Trophoblast cell (in vitro differentiated cells and primary cell): ENCODE results near the gene CPXM2.

Experiments
- DNase-seq, 2 donors: peaks; one replicate each; pipeline ENCODE4 v3.0.0-alpha.2; 2016
- H2AFZ ChIP-seq: 2 replicates; pipeline ENCODE4 v1.6.1; 2013; ENCODE audit warnings: low read length, moderate library complexity, mild to moderate bottlenecking; ENCODE audit not compliant: insufficient read depth, poor library complexity
- H2AK5ac ChIP-seq: 2 replicates; pipeline ENCODE4 v1.6.1; 2013; ENCODE audit warnings: mild to moderate bottlenecking, low read length
- H2BK120ac ChIP-seq: 2 replicates; pipeline ENCODE4 v1.6.1; 2013; ENCODE audit warnings: low read length, mild to moderate bottlenecking, moderate library complexity; ENCODE audit not compliant: insufficient read depth, poor library complexity
- H2BK12ac ChIP-seq: 2 replicates; pipeline ENCODE4 v1.6.1; 2013; ENCODE audit warnings: mild to moderate bottlenecking, low read length, moderate library complexity
- H2BK5ac ChIP-seq: 2 replicates; pipeline ENCODE4 v1.6.1; 2013; ENCODE audit warnings: low read length, low read depth, moderate library complexity, mild to moderate bottlenecking; ENCODE audit not compliant: poor library complexity
- H3K14ac ChIP-seq: 2 replicates; pipeline ENCODE4 v1.6.1; 2013; ENCODE audit warnings: mild to moderate bottlenecking, low read length
- H3K18ac ChIP-seq: 2 replicates; pipeline ENCODE4 v1.6.1; 2013; ENCODE audit warnings: mild to moderate bottlenecking, low read length
- H3K23ac ChIP-seq: 2 replicates; pipeline ENCODE4 v1.6.1; 2013; ENCODE audit warnings: low read length
- H3K27ac ChIP-seq: 2 replicates; pipeline ENCODE4 v1.5.1; 2013; ENCODE audit warnings: low read depth, mild to moderate bottlenecking, inconsistent platforms, low read length, moderate library complexity
- H3K27me3 ChIP-seq: 2 replicates; pipeline ENCODE4 v1.6.1; 2013; ENCODE audit warnings: inconsistent platforms, mild to moderate bottlenecking, low read length, moderate library complexity; ENCODE audit not compliant: insufficient read depth
- H3K36me3 ChIP-seq, 2 experiments: 1 replicate in 1 of 2; 2 replicates in 1 of 2; pipeline ENCODE4 v1.6.1; 2013; ENCODE audit warnings: low read length in 2 of 2, mild to moderate bottlenecking in 2 of 2, moderate library complexity in 1 of 2; ENCODE audit not compliant: insufficient read depth in 2 of 2, control insufficient read depth in 1 of 2
- H3K4ac ChIP-seq: 2 replicates; pipeline ENCODE4 v1.6.1; 2013; ENCODE audit warnings: low read depth, mild to moderate bottlenecking, low read length, moderate library complexity
- H3K4me1 ChIP-seq, 2 experiments: 1 replicate in 1 of 2; 2 replicates in 1 of 2; pipeline ENCODE4 v1.6.1; 2013; ENCODE audit warnings: low read length in 2 of 2, mild to moderate bottlenecking in 2 of 2, moderate library complexity in 1 of 2; ENCODE audit not compliant: insufficient read depth in 2 of 2, control insufficient read depth in 1 of 2
- H3K4me2 ChIP-seq: 2 replicates; pipeline ENCODE4 v1.6.1; 2013; ENCODE audit warnings: inconsistent platforms, mild to moderate bottlenecking, low read length, moderate library complexity
- H3K4me3 ChIP-seq: 2 replicates; pipeline ENCODE4 v1.5.1; 2013; ENCODE audit warnings: mild to moderate bottlenecking, low read depth, low read length, inconsistent platforms
- H3K79me1 ChIP-seq: one replicate; pipeline ENCODE4 v1.6.1; 2013; ENCODE audit warnings: low read length
- H3K79me2 ChIP-seq: 2 replicates; pipeline ENCODE4 v1.6.1; 2013; ENCODE audit warnings: low read length, mild to moderate bottlenecking; ENCODE audit not compliant: control insufficient read depth, insufficient read depth, poor library complexity
- H3K9ac ChIP-seq: 2 replicates; pipeline ENCODE4 v1.6.1; 2013; ENCODE audit warnings: mild to moderate bottlenecking, low read length
- H3K9me3 ChIP-seq: 2 replicates; pipeline ENCODE4 v1.6.1; 2013; ENCODE audit warnings: low read depth, mild to moderate bottlenecking, control low read depth, inconsistent platforms, low read length; ENCODE audit not compliant: insufficient read depth
- H4K12ac ChIP-seq: 2 replicates; pipeline ENCODE4 v1.6.1; 2013; ENCODE audit warnings: low read depth, mild to moderate bottlenecking, low read length, moderate library complexity
- H4K8ac ChIP-seq: 2 replicates; pipeline ENCODE4 v1.6.1; 2013; ENCODE audit warnings: low read depth, mild to moderate bottlenecking, low read length, moderate library complexity
- H4K91ac ChIP-seq: one replicate; pipeline ENCODE4 v1.6.1; 2013; ENCODE audit warnings: low read depth, mild to moderate bottlenecking, low read length, moderate library complexity
- WGBS: extraction: QIAGEN DNeasy Blood & Tissue Kit; methylation state at CpG from one replicate; pipeline ENCODE4 v1.1.7; 2013; ENCODE audit warnings: missing lambda C conversion rate; ENCODE audit not compliant: insufficient read length, insufficient coverage; ENCODE audit errors: extremely low coverage; 5-methylcytosine and 5-hydroxymethylcytosine counted together

The CPXM2 gene

GRCh38 chr10:123721441-123722049, 170.1 kb downstream of the CPXM2 start:
- no peak overlapping the region for H3K4me2 ChIP-seq
- no CpG with 5 or more reads among the region's 9 CpGs for WGBS
- no peaks in the 10 kb centered on the region for H3K4me1 ChIP-seq

GRCh38 chr10:123720536-123720935, 171.1 kb downstream of the CPXM2 start:
- H2AK5ac ChIP-seq, result no peak overlapping the region
- H3K4me2 ChIP-seq, result no peak overlapping the region
- peaks cover 10% of the 10 kb centered on the region for H3K9me3 ChIP-seq
- H3K36me3 ChIP-seq, result no peaks in the 10 kb centered on the region
- no peaks in the 10 kb centered on the region for H3K4me1 ChIP-seq
- H2AFZ ChIP-seq, result no peak overlapping the region
- no peak for DNase-seq
- H3K14ac ChIP-seq, result no peak overlapping the region
- no peak overlapping the region for H2BK5ac ChIP-seq
- H3K79me1 ChIP-seq, result no peaks in the 10 kb centered on the region
- no peak overlapping the region for H3K9ac ChIP-seq
- no peak overlapping the region for H4K12ac ChIP-seq
- no peaks in the 10 kb centered on the region for H3K27me3 ChIP-seq
- no peaks in the 10 kb centered on the region for H3K79me2 ChIP-seq
- no peak overlapping the region for H3K4me3 ChIP-seq
- H3K27ac ChIP-seq, result no peak overlapping the region
- no CpG with 5 or more reads among the region's 3 CpGs for WGBS
- H3K23ac ChIP-seq, result no peak overlapping the region
- H3K18ac ChIP-seq, result no peak overlapping the region
- H4K91ac ChIP-seq, result no peak overlapping the region
- H4K8ac ChIP-seq, result no peak overlapping the region
- no peak overlapping the region for H2BK120ac ChIP-seq
- H2BK12ac ChIP-seq, result no peak overlapping the region
- no peak overlapping the region for H3K4ac ChIP-seq

More at GRCh38 chr10:123721441-123722049, 170.1 kb downstream of the CPXM2 start:
- Histone ChIP-seq H2AFZ (no peak overlapping the region), H2BK12ac (no peak overlapping the region), H3K4ac (no peak overlapping the region), H2AK5ac (no peak overlapping the region), H3K4me3 (no peak overlapping the region), H3K36me3 (no peaks in the 10 kb centered on the region), H3K14ac (no peak overlapping the region), H3K79me2 (no peaks in the 10 kb centered on the region), H3K9me3 (peaks cover 10% of the 10 kb centered on the region), H3K23ac (no peak overlapping the region), H2BK120ac (no peak overlapping the region), H4K8ac (no peak overlapping the region), H4K12ac (no peak overlapping the region), H2BK5ac (no peak overlapping the region), H4K91ac (no peak overlapping the region), H3K9ac (no peak overlapping the region), H3K27ac (no peak overlapping the region), H3K79me1 (no peaks in the 10 kb centered on the region), H3K18ac (no peak overlapping the region), H3K27me3 (no peaks in the 10 kb centered on the region)
- DNase-seq, result no peak

- Histone ChIP-seq H3K27ac (no peak overlapping the region), H3K23ac (no peak overlapping the region)
- no CpG with 5 or more reads among the region's 4 CpGs for WGBS
Measured at GRCh38 chr10:123718544-123719060, 173.0 kb downstream of the CPXM2 start.

GRCh38 chr10:123717336-123717735, 174.3 kb downstream of the CPXM2 start:
- Histone ChIP-seq H3K27me3 (no peaks in the 10 kb centered on the region), H4K12ac (no peak overlapping the region), H3K79me2 (no peaks in the 10 kb centered on the region), H3K4me2 (no peak overlapping the region), H2AFZ (no peak overlapping the region), H3K4me1 (no peaks in the 10 kb centered on the region), H3K4me3 (no peak overlapping the region), H3K27ac (no peak overlapping the region), H3K36me3 (no peaks in the 10 kb centered on the region), H4K8ac (no peak overlapping the region), H3K79me1 (no peaks in the 10 kb centered on the region), H2BK120ac (no peak overlapping the region), H3K14ac (no peak overlapping the region), H3K23ac (no peak overlapping the region), H3K9ac (no peak overlapping the region), H3K18ac (no peak overlapping the region), H2BK5ac (no peak overlapping the region), H3K4ac (no peak overlapping the region), H2AK5ac (no peak overlapping the region), H4K91ac (no peak overlapping the region), H3K9me3 (peaks cover 9% of the 10 kb centered on the region), H2BK12ac (no peak overlapping the region)
- DNase-seq, result no peak
- WGBS, result no CpG with 5 or more reads among the region's 4 CpGs

More at GRCh38 chr10:123718544-123719060, 173.0 kb downstream of the CPXM2 start:
- Histone ChIP-seq H3K36me3 (no peaks in the 10 kb centered on the region), H2AK5ac (no peak overlapping the region), H3K4me3 (no peak overlapping the region), H3K18ac (no peak overlapping the region), H3K79me2 (no peaks in the 10 kb centered on the region), H3K9ac (no peak overlapping the region), H4K12ac (no peak overlapping the region), H3K14ac (no peak overlapping the region), H3K4ac (no peak overlapping the region), H2BK120ac (no peak overlapping the region), H2AFZ (no peak overlapping the region), H4K91ac (no peak overlapping the region), H3K9me3 (peaks cover 9% of the 10 kb centered on the region), H3K79me1 (no peaks in the 10 kb centered on the region), H3K4me2 (no peak overlapping the region), H4K8ac (no peak overlapping the region), H2BK5ac (no peak overlapping the region), H3K4me1 (no peaks in the 10 kb centered on the region), H3K27me3 (no peaks in the 10 kb centered on the region), H2BK12ac (no peak overlapping the region)
- DNase-seq, result no peak
